SK-N-MC (cell line): ENCODE measurements around the gene ARMC9.

ENCODE experiments used
- DNase-seq: peaks from one replicate; pipeline ENCODE4 v3.0.0-alpha.2; 2011; ENCODE audit warnings: low read depth, low spot score
- H3K27ac ChIP-seq: fragments of 200-600 bp; sonication (generic); 2 replicates; pipeline ENCODE4 v1.5.1; 2016; ENCODE audit warnings: mixed run types
- H3K36me3 ChIP-seq: fragments of 200-600 bp; sonication (generic); 2 replicates; pipeline ENCODE4 v1.6.1; 2017; ENCODE audit warnings: antibody characterized with exemption, low read length, mixed read lengths; ENCODE audit not compliant: insufficient read depth
- H3K4me3 ChIP-seq: fragments of 200-600 bp; sonication (generic); 2 replicates; pipeline ENCODE4 v1.5.1; 2016
- H3K9ac ChIP-seq: fragments of 200-600 bp; sonication (generic); 2 replicates; pipeline ENCODE4 v1.8.0; 2017; ENCODE audit warnings: mixed run types, mixed read lengths; ENCODE audit not compliant: insufficient read length
- H3K9me3 ChIP-seq: fragments of 200-600 bp; sonication (generic); 2 replicates; pipeline ENCODE4 v1.6.1; 2017; ENCODE audit warnings: low read depth, mild to moderate bottlenecking, antibody characterized with exemption, low read length, moderate library complexity, mixed read lengths
- EZH2 ChIP-seq: fragments of 200-600 bp; sonication (generic); IDR thresholded peaks from one replicate; pipeline ENCODE4 v1.6.1; 2017; ENCODE audit warnings: antibody characterized with exemption
- FOXP2 ChIP-seq: optimal IDR thresholded peaks from 2 replicates; pipeline ENCODE3; 2011; ENCODE audit warnings: mild to moderate bottlenecking, moderate library complexity; ENCODE audit not compliant: insufficient read depth; ENCODE audit errors: extremely low read length, control extremely low read depth
- POLR2AphosphoS5 ChIP-seq: IDR thresholded peaks from 2 replicates; pipeline ENCODE4 v1.6.1; 2012; ENCODE audit warnings: mild to moderate bottlenecking, low read depth, low read length, borderline replicate concordance

Gene ARMC9

GRCh38 chr2:231360881-231361371 is 162.5 kb downstream of the ARMC9 start:
- DNase-seq, result no peak
- H3K36me3 ChIP-seq, result no peaks in the 10 kb centered on the region
- no peak for TF ChIP-seq EZH2
- TF ChIP-seq POLR2AphosphoS5, result no peak
- TF ChIP-seq FOXP2, result no peak
- H3K9me3 ChIP-seq, result no peaks in the 10 kb centered on the region
- H3K9ac ChIP-seq, result no peak overlapping the region
- no peak overlapping the region for H3K27ac ChIP-seq
- H3K4me3 ChIP-seq, result no peak overlapping the region

GRCh38 chr2:231361701-231362554 is 163.5 kb downstream of the ARMC9 start:
- TF ChIP-seq FOXP2, result no peak
- no peaks in the 10 kb centered on the region for H3K36me3 ChIP-seq
- no peak overlapping the region for H3K9ac ChIP-seq
- no peak overlapping the region for H3K4me3 ChIP-seq
- H3K9me3 ChIP-seq, result no peaks in the 10 kb centered on the region
- no peak for DNase-seq
- H3K27ac ChIP-seq, result no peak overlapping the region

GRCh38 chr2:231362555-231363184 is 164.2 kb downstream of the ARMC9 start:
- H3K9me3 ChIP-seq, result no peaks in the 10 kb centered on the region
- no peak overlapping the region for H3K9ac ChIP-seq
- no peak for DNase-seq
- no peaks in the 10 kb centered on the region for H3K36me3 ChIP-seq
- no peak overlapping the region for H3K27ac ChIP-seq
- TF ChIP-seq EZH2, result no peak
- no peak for TF ChIP-seq POLR2AphosphoS5
- TF ChIP-seq FOXP2, result no peak
- no peak overlapping the region for H3K4me3 ChIP-seq

- no peak for DNase-seq
- H3K36me3 ChIP-seq, result no peaks in the 10 kb centered on the region
- no peak overlapping the region for H3K4me3 ChIP-seq
- H3K9me3 ChIP-seq, result no peaks in the 10 kb centered on the region
- no peak overlapping the region for H3K27ac ChIP-seq
- no peak overlapping the region for H3K9ac ChIP-seq
- TF ChIP-seq EZH2, result no peak
- TF ChIP-seq FOXP2, result no peak
- no peak for TF ChIP-seq POLR2AphosphoS5
These were observed 165.6 kb downstream of the ARMC9 start for GRCh38 chr2:231364061-231364460.

GRCh38 chr2:231364961-231365810 is 166.8 kb downstream of the ARMC9 start:
- Histone ChIP-seq H3K9me3 (no peaks in the 10 kb centered on the region), H3K27ac (peak overlapping the region; percentile 35; the same call in 1 of the 2 replicates), H3K4me3 (no peak overlapping the region), H3K36me3 (no peaks in the 10 kb centered on the region), H3K9ac (no peak overlapping the region)
- no peak for DNase-seq
- TF ChIP-seq EZH2, result no peak
- TF ChIP-seq FOXP2, result no peak
- TF ChIP-seq POLR2AphosphoS5, result no peak

- no peak for TF ChIP-seq EZH2
- TF ChIP-seq POLR2AphosphoS5, result no peak
- no peak for TF ChIP-seq FOXP2
- H3K9me3 ChIP-seq, result no peaks in the 10 kb centered on the region
- no peak for DNase-seq
- no peak overlapping the region for H3K4me3 ChIP-seq
- H3K36me3 ChIP-seq, result no peaks in the 10 kb centered on the region
- no peak overlapping the region for H3K9ac ChIP-seq
- H3K27ac ChIP-seq, result no peak overlapping the region
These were observed 168.7 kb downstream of the ARMC9 start for GRCh38 chr2:231367178-231367577.

GRCh38 chr2:231369580-231370428 is 171.4 kb downstream of the ARMC9 start:
- H3K9ac ChIP-seq, result no peak overlapping the region
- no peaks in the 10 kb centered on the region for H3K36me3 ChIP-seq
- DNase-seq, result no peak
- no peaks in the 10 kb centered on the region for H3K9me3 ChIP-seq
- TF ChIP-seq FOXP2 (no peak), EZH2 (no peak), POLR2AphosphoS5 (no peak)
- no peak overlapping the region for H3K4me3 ChIP-seq
- H3K27ac ChIP-seq, result no peak overlapping the region

- TF ChIP-seq POLR2AphosphoS5 (no peak), EZH2 (no peak), FOXP2 (no peak)
- DNase-seq, result no peak
- Histone ChIP-seq H3K9me3 (no peaks in the 10 kb centered on the region), H3K36me3 (no peaks in the 10 kb centered on the region), H3K4me3 (no peak overlapping the region), H3K27ac (no peak overlapping the region), H3K9ac (no peak overlapping the region)
These were observed 172.0 kb downstream of the ARMC9 start for GRCh38 chr2:231370429-231370748.
